Measurements from ENCODE around the gene P3H3.
"Not testable (repeated sequence)": the region's sequence is repeated elsewhere in the genome, so short reads cannot be mapped to it uniquely, and the experiment has no call there.

Gene P3H3

DNA sequence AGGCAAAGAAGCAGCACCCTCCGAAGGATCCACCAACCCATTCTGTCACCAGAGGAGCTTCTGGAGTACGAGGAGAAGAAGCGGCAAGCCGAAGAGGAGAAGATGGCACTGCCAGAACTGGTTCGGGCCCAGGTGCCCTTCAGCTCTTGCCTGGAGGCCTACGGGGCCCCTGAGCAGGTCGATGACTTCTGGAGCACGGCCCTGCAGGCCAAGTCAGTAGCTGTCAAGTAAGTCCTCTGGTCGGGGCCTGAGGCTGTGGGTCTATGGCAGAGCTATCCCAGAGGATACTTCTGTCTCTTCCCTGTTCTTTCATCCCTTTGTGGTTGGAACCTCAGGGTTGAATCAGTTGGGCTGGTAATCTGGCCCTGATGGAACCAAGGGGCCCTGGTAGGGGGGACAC lies 33.2 kb downstream of the P3H3 start:
- Histone ChIP-seq H3K9ac (ENCODE audit: low read depth, low read length, poor library complexity, severe bottlenecking) (no peak overlapping the region), H3K36me3 (ENCODE audit: insufficient read depth, low read length) (peaks cover 92% of the 10 kb centered on the region), H3K4me3 (ENCODE audit: low read length, poor library complexity, severe bottlenecking) (no peak overlapping the region), H3F3A (ENCODE audit: low read depth) (no peaks in the 10 kb centered on the region), H3K9me2 (replicated peaks; ENCODE audit: low read depth, low read length) (no peaks in the 10 kb centered on the region), H4K20me1 (ENCODE audit: insufficient read depth, low read length, poor library complexity, severe bottlenecking) (no peaks in the 10 kb centered on the region), H3K4me2 (ENCODE audit: low read depth, low read length, poor library complexity, severe bottlenecking) (no peak overlapping the region), H2AFZ (ENCODE audit: low read length) (no peak overlapping the region), H3K4me1 (ENCODE audit: insufficient read depth, low read length, poor library complexity, severe bottlenecking) (no peaks in the 10 kb centered on the region), H3K27me3 (ENCODE audit: insufficient read depth, low read length, poor library complexity, severe bottlenecking) (no peaks in the 10 kb centered on the region), H3K79me2 (ENCODE audit: insufficient read depth, low read length) (no peaks in the 10 kb centered on the region), H3K9me3 (ENCODE audit: insufficient read depth, low read depth, low read length) (no peaks in the 10 kb centered on the region)
- TF ChIP-seq, protein P1, sequence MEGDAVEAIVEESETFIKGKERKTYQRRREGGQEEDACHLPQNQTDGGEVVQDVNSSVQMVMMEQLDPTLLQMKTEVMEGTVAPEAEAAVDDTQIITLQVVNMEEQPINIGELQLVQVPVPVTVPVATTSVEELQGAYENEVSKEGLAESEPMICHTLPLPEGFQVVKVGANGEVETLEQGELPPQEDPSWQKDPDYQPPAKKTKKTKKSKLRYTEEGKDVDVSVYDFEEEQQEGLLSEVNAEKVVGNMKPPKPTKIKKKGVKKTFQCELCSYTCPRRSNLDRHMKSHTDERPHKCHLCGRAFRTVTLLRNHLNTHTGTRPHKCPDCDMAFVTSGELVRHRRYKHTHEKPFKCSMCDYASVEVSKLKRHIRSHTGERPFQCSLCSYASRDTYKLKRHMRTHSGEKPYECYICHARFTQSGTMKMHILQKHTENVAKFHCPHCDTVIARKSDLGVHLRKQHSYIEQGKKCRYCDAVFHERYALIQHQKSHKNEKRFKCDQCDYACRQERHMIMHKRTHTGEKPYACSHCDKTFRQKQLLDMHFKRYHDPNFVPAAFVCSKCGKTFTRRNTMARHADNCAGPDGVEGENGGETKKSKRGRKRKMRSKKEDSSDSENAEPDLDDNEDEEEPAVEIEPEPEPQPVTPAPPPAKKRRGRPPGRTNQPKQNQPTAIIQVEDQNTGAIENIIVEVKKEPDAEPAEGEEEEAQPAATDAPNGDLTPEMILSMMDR (conservative IDR thresholded peaks at IDR 0.05; ENCODE audit: low read length): no peak
- no peak for TF ChIP-seq EZH2phosphoT487 (IDR thresholded peaks at IDR 0.05; ENCODE audit: borderline replicate concordance)

DNA sequence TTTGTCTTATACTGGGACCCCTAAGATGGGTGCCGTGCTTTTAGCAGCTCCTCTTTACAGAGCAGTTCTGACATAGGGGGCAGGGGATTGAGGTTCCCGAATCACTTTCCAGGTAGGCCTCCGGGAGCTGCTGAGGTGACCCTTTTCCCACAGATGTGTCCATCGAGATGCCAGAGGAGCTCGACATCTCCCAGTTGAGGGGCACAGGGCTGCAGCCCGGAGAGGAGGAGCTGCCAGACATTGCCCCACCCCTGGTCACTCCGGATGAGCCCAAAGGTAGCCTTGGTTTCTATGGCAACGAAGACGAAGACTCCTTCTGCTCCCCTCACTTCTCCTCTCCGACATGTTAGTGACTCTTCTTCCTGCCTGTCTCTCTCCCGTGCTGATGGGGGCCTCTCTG lies 34.8 kb downstream of the P3H3 start:
- H3K4me2 ChIP-seq (ENCODE audit: low read depth, low read length, poor library complexity, severe bottlenecking): no peak overlapping the region
- no peak for TF ChIP-seq EZH2phosphoT487 (IDR thresholded peaks at IDR 0.05; ENCODE audit: borderline replicate concordance)
- TF ChIP-seq, protein P1 (conservative IDR thresholded peaks at IDR 0.05; ENCODE audit: low read length): no peak

DNA sequence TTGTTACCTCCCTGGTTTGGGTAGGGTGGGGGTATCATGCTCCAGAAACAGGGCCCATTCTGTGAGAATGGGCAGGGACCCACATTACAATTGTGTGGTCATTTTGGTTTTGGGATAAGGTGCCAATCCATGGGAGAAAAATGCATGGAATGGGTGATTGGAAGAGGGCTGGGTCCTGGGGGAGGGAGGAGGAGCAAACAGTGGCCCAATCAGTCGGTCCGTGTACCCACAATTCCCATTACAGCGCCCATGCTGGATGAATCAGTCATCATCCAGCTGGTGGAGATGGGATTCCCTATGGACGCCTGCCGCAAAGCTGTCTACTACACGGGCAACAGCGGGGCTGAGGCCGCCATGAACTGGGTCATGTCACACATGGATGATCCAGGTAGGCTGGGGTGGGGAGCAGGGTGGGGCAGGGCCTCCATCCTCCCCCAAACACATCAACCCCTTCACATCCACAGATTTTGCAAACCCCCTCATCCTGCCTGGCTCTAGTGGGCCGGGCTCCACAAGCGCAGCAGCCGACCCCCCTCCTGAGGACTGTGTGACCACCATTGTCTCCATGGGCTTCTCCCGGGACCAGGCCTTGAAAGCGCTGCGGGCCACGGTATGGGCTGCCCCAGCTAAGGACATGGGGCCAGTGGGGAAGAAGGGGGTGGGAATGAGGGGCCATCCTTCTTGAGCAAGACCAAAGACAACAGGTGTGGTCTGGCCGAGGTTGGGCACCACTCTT lies 35.5 kb downstream of the P3H3 start:
- Histone ChIP-seq H3K9ac (ENCODE audit: low read depth, low read length, poor library complexity, severe bottlenecking) (no peak overlapping the region), H3K4me2 (ENCODE audit: low read depth, low read length, poor library complexity, severe bottlenecking) (no peak overlapping the region), H3K9me3 (ENCODE audit: insufficient read depth, low read depth, low read length) (no peaks in the 10 kb centered on the region), H3F3A (ENCODE audit: low read depth) (no peaks in the 10 kb centered on the region), H3K4me3 (ENCODE audit: low read length, poor library complexity, severe bottlenecking) (no peak overlapping the region), H3K27me3 (ENCODE audit: insufficient read depth, low read length, poor library complexity, severe bottlenecking) (peaks cover 4% of the 10 kb centered on the region), H4K20me1 (ENCODE audit: insufficient read depth, low read length, poor library complexity, severe bottlenecking) (peaks cover 9% of the 10 kb centered on the region), H3K79me2 (ENCODE audit: insufficient read depth, low read length) (peaks cover 20% of the 10 kb centered on the region), H3K36me3 (ENCODE audit: insufficient read depth, low read length) (peaks cover 68% of the 10 kb centered on the region), H3K9me2 (replicated peaks; ENCODE audit: low read depth, low read length) (no peaks in the 10 kb centered on the region), H2AFZ (ENCODE audit: low read length) (no peak overlapping the region), H3K4me1 (ENCODE audit: insufficient read depth, low read length, poor library complexity, severe bottlenecking) (peaks cover 7% of the 10 kb centered on the region)
- TF ChIP-seq EZH2phosphoT487 (IDR thresholded peaks at IDR 0.05; ENCODE audit: borderline replicate concordance): no peak
- TF ChIP-seq, protein P1 (conservative IDR thresholded peaks at IDR 0.05; ENCODE audit: low read length): no peak

More for the DNA sequence above, 34.8 kb downstream of the P3H3 start:
- Histone ChIP-seq H3K4me3 (ENCODE audit: low read length, poor library complexity, severe bottlenecking) (no peak overlapping the region), H2AFZ (ENCODE audit: low read length) (no peak overlapping the region), H3K4me1 (ENCODE audit: insufficient read depth, low read length, poor library complexity, severe bottlenecking) (peaks cover 7% of the 10 kb centered on the region), H3K36me3 (ENCODE audit: insufficient read depth, low read length) (peaks cover 75% of the 10 kb centered on the region), H3K27me3 (ENCODE audit: insufficient read depth, low read length, poor library complexity, severe bottlenecking) (peaks cover 4% of the 10 kb centered on the region), H3K9ac (ENCODE audit: low read depth, low read length, poor library complexity, severe bottlenecking) (no peak overlapping the region), H4K20me1 (ENCODE audit: insufficient read depth, low read length, poor library complexity, severe bottlenecking) (peaks cover 2% of the 10 kb centered on the region), H3F3A (ENCODE audit: low read depth) (no peaks in the 10 kb centered on the region), H3K9me2 (replicated peaks; ENCODE audit: low read depth, low read length) (no peaks in the 10 kb centered on the region), H3K9me3 (ENCODE audit: insufficient read depth, low read depth, low read length) (no peaks in the 10 kb centered on the region), H3K79me2 (ENCODE audit: insufficient read depth, low read length) (peaks cover 13% of the 10 kb centered on the region)

DNA sequence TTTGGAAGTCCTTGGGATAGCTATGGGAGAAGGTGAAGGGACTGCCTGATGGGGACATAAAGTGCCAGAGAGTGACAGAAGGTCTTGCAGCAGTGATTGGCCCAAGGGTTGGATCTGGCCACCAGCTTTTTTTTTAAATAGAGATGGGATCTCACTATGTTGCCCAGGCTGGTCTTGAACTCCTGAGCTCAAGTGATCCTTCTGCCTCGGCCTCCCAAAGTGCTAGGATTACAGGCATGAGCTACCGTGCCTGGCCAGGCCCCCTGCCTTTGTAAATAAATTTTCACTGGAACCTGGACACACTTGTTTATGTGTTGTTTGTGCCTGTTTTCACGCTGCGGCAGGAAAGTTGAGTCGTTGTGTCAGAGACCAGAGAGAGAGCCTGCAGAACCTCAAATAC lies 37.1 kb downstream of the P3H3 start:
- H3K9ac ChIP-seq (ENCODE audit: low read depth, low read length, poor library complexity, severe bottlenecking); H3K9me3 ChIP-seq (ENCODE audit: insufficient read depth, low read depth, low read length); H2AFZ ChIP-seq (ENCODE audit: low read length); H3K27me3 ChIP-seq (ENCODE audit: insufficient read depth, low read length, poor library complexity, severe bottlenecking); H3K4me2 ChIP-seq (ENCODE audit: low read depth, low read length, poor library complexity, severe bottlenecking); H3F3A ChIP-seq (ENCODE audit: low read depth); H3K4me3 ChIP-seq (ENCODE audit: low read length, poor library complexity, severe bottlenecking); H3K9me2 ChIP-seq (replicated peaks; ENCODE audit: low read depth, low read length): not testable (repeated sequence)
- Histone ChIP-seq H3K79me2 (ENCODE audit: insufficient read depth, low read length) (peaks cover 36% of the 10 kb centered on the region), H3K4me1 (ENCODE audit: insufficient read depth, low read length, poor library complexity, severe bottlenecking) (peaks cover 15% of the 10 kb centered on the region), H3K36me3 (ENCODE audit: insufficient read depth, low read length) (peaks cover 64% of the 10 kb centered on the region; the same call in 1 of the 2 replicates), H4K20me1 (ENCODE audit: insufficient read depth, low read length, poor library complexity, severe bottlenecking) (peaks cover 23% of the 10 kb centered on the region)
